Thoracic aorta (tissue), 2 donors: ENCODE measurements around the gene RPL32. TPM values are rescaled to one million over a fixed set of nuclear protein-coding genes. Genes with fewer than 3 reads are reported as not detected.

Experiments used
- ATAC-seq: fragments of 150-250 bp; one replicate; pipeline ENCODE4 v1.8.0; 2017; ENCODE audit warnings: low read depth; ENCODE audit not compliant: insufficient number of reproducible peaks, low FRiP score
- DNase-seq: peaks from one replicate; pipeline ENCODE4 v3.0.0-alpha.2; 2020; ENCODE audit warnings: low spot score
- H3K27ac ChIP-seq, 2 donors: fragments of 200-600 bp; sonication (generic); 1 replicate in 1 of 2; 2 replicates in 1 of 2; pipeline ENCODE4 v1.5.1; 2016; ENCODE audit warnings: mild to moderate bottlenecking in 2 of 2, moderate library complexity in 2 of 2
- H3K27me3 ChIP-seq: fragments of 200-600 bp; sonication (generic); replicated peaks from 2 replicates; pipeline ENCODE4 v1.6.0; 2016; ENCODE audit warnings: mild to moderate bottlenecking; ENCODE audit not compliant: insufficient read depth
- H3K36me3 ChIP-seq: fragments of 200-600 bp; sonication (generic); one replicate; pipeline ENCODE4 v1.5.1; 2016
- H3K4me1 ChIP-seq, 2 donors: fragments of 200-600 bp; sonication (generic); 1 replicate in 1 of 2; 2 replicates in 1 of 2; pipeline versions ENCODE4 v1.5.1 to v1.6.0; 2016; ENCODE audit warnings: low read depth in 2 of 2, mild to moderate bottlenecking in 1 of 2; ENCODE audit not compliant: control insufficient read depth in 1 of 2
- H3K4me3 ChIP-seq: fragments of 200-600 bp; sonication (generic); 2 replicates; pipeline ENCODE4 v1.5.1; 2016; ENCODE audit warnings: mild to moderate bottlenecking
- H3K9me3 ChIP-seq: fragments of 200-600 bp; sonication (generic); 2 replicates; pipeline ENCODE4 v1.5.1; 2016
- CTCF ChIP-seq: fragments of 200-600 bp; sonication (generic); IDR thresholded peaks from one replicate; pipeline ENCODE4 v1.5.1; 2019; ENCODE audit warnings: antibody characterized with exemption
- total RNA-seq, 2 donors: library from RNA; depleted of rRNA; stranded (reverse); fragments of >200 nt; gene quantifications; one replicate each; pipeline versions ENCODE4 v1.1.0 to v1.2.3, GENCODE V29; 2016

The RPL32 gene
- total RNA-seq, 2 donors from 2014 or later, result 455 to 867 TPM

GRCh38 chr3:12830785-12831156 lies 10.6 kb downstream of the RPL32 start:
- H3K9me3 ChIP-seq, result no peaks in the 10 kb centered on the region
- H3K27me3 ChIP-seq, result no peaks in the 10 kb centered on the region
- DNase-seq (no peak), ATAC-seq (no peak)
- TF ChIP-seq CTCF, result peak; percentile 34
- peaks cover 71% of the 10 kb centered on the region for H3K36me3 ChIP-seq
- H3K4me3 ChIP-seq, result no peak overlapping the region
- no peaks in the 10 kb centered on the region for H3K4me1 ChIP-seq
- no peak overlapping the region for H3K27ac ChIP-seq

GRCh38 chr3:12829886-12830784 lies 11.2 kb downstream of the RPL32 start:
- H3K4me1 ChIP-seq, result no peaks in the 10 kb centered on the region
- no peak overlapping the region for H3K27ac ChIP-seq
- peaks cover 70% of the 10 kb centered on the region for H3K36me3 ChIP-seq
- DNase-seq (no peak), ATAC-seq (no peak)
- H3K9me3 ChIP-seq, result no peaks in the 10 kb centered on the region
- no peak for TF ChIP-seq CTCF
- H3K27me3 ChIP-seq, result no peaks in the 10 kb centered on the region
- H3K4me3 ChIP-seq, result no peak overlapping the region

GRCh38 chr3:12829404-12829803 lies 12.0 kb downstream of the RPL32 start:
- Histone ChIP-seq H3K4me3 (no peak overlapping the region), H3K36me3 (peaks cover 65% of the 10 kb centered on the region), H3K9me3 (no peaks in the 10 kb centered on the region), H3K27me3 (no peaks in the 10 kb centered on the region), H3K27ac (no peak overlapping the region), H3K4me1 (no peaks in the 10 kb centered on the region)
- no peak for TF ChIP-seq CTCF
- no peak for DNase-seq
- no peak for ATAC-seq

- TF ChIP-seq CTCF, result no peak
- Histone ChIP-seq H3K36me3 (peaks cover 59% of the 10 kb centered on the region), H3K4me3 (no peak overlapping the region), H3K9me3 (no peaks in the 10 kb centered on the region), H3K27me3 (no peaks in the 10 kb centered on the region), H3K4me1 (no peaks in the 10 kb centered on the region), H3K27ac (no peak overlapping the region)
- no peak for ATAC-seq
- DNase-seq, result no peak
Observed at GRCh38 chr3:12828751-12829150, 12.6 kb downstream of the RPL32 start.

- no peaks in the 10 kb centered on the region for H3K27me3 ChIP-seq
- ATAC-seq (no peak), DNase-seq (no peak)
- peaks cover 41% of the 10 kb centered on the region for H3K36me3 ChIP-seq
- no peaks in the 10 kb centered on the region for H3K9me3 ChIP-seq
- no peak overlapping the region for H3K4me3 ChIP-seq
- no peak for TF ChIP-seq CTCF
- no peaks in the 10 kb centered on the region for H3K4me1 ChIP-seq
- no peak overlapping the region for H3K27ac ChIP-seq
Observed at GRCh38 chr3:12825156-12825555, 16.2 kb downstream of the RPL32 start.
